Muscle of arm (tissue), 12 donors: ENCODE results near the gene CPZ. TPM values are rescaled to one million over a fixed set of nuclear protein-coding genes. Genes with fewer than 3 reads are reported as not detected.

ENCODE experiments used
- DNase-seq: peaks from one replicate; pipeline ENCODE4 v3.0.0-alpha.2; 2013
- polyA plus RNA-seq, 12 donors: library from polyadenylated mRNA; unstranded; fragments of 120-200 nt; gene quantifications; one replicate each; pipeline ENCODE4 v1.2.1, GENCODE V29; 2013; ENCODE audit not compliant: insufficient read length in 12 of 12

The CPZ gene
- polyA plus RNA-seq, 12 donors, result 2.4 to 19.4 (median 7.5) TPM; not detected in 1

GRCh38 chr4:8593264-8594096 lies 915 bp downstream of the CPZ start:
- no peak for DNase-seq

- DNase-seq, result peak; percentile 69
These were observed 1.8 kb downstream of the CPZ start for GRCh38 chr4:8594097-8595038.

GRCh38 chr4:8595237-8596087 lies 2.9 kb downstream of the CPZ start:
- no peak for DNase-seq

GRCh38 chr4:8596891-8597290 lies 4.3 kb downstream of the CPZ start:
- no peak for DNase-seq

GRCh38 chr4:8597319-8597718 lies 4.8 kb downstream of the CPZ start:
- no peak for DNase-seq

GRCh38 chr4:8597791-8598190 lies 5.2 kb downstream of the CPZ start:
- no peak for DNase-seq

- DNase-seq, result no peak
These were observed 6.0 kb downstream of the CPZ start for GRCh38 chr4:8598391-8599090.

GRCh38 chr4:8599091-8599460 lies 6.5 kb downstream of the CPZ start:
- DNase-seq, result no peak

GRCh38 chr4:8599657-8600056 lies 7.1 kb downstream of the CPZ start:
- DNase-seq, result no peak

- no peak for DNase-seq
These were observed 7.7 kb downstream of the CPZ start for GRCh38 chr4:8600266-8600665.

GRCh38 chr4:8600686-8601085 lies 8.1 kb downstream of the CPZ start:
- no peak for DNase-seq

- no peak for DNase-seq
These were observed 8.5 kb downstream of the CPZ start for GRCh38 chr4:8601086-8601485.

GRCh38 chr4:8601556-8601955 lies 9.0 kb downstream of the CPZ start:
- no peak for DNase-seq

- DNase-seq, result no peak
These were observed 10.3 kb downstream of the CPZ start for GRCh38 chr4:8602686-8603430.

- DNase-seq, result no peak
These were observed 11.4 kb downstream of the CPZ start for GRCh38 chr4:8603931-8604330.

GRCh38 chr4:8605289-8605688 lies 12.7 kb downstream of the CPZ start:
- no peak for DNase-seq

GRCh38 chr4:8606476-8606875 lies 13.9 kb downstream of the CPZ start:
- no peak for DNase-seq

GRCh38 chr4:8606966-8607365 lies 14.4 kb downstream of the CPZ start:
- no peak for DNase-seq

GRCh38 chr4:8607603-8608481 lies 15.3 kb downstream of the CPZ start:
- peak; percentile 26 for DNase-seq
